Right lobe of liver (tissue), 6 donors: ENCODE results near the gene CYTIP. TPM values are rescaled to one million over a fixed set of nuclear protein-coding genes. Genes with fewer than 3 reads are reported as not detected.
"Not testable (repeated sequence)": the region's sequence is repeated elsewhere in the genome, so short reads cannot be mapped to it uniquely, and the experiment has no call there.

Experiments
- ATAC-seq, 4 donors: fragments of 200-7000 bp; cut with Tn5 transposase; one replicate each; pipeline ENCODE4 v1.9.1; 2020; ENCODE audit warnings: mild to moderate bottlenecking in 4 of 4, moderate library complexity in 4 of 4
- DNase-seq, 3 donors: peaks; one replicate each; pipeline ENCODE4 v3.0.0-alpha.2; 2020
- H3K27ac ChIP-seq, 3 donors: fragments of 200-600 bp; one replicate each; pipeline ENCODE4 v1.8.0; 2022
- H3K27me3 ChIP-seq, 2 donors: fragments of 200-600 bp; one replicate each; pipeline ENCODE4 v1.8.0; 2022
- H3K36me3 ChIP-seq, 4 donors: fragments of 200-600 bp; sonication (generic) in 1 of 4; one replicate each; pipeline versions ENCODE4 v1.5.1 to v1.8.0; 2017 to 2022; ENCODE audit warnings: control low read depth in 1 of 4
- H3K4me1 ChIP-seq, 4 donors: fragments of 200-600 bp; sonication (generic) in 1 of 4; one replicate each; pipeline versions ENCODE4 v1.5.1 to v1.8.0; 2017 to 2022; ENCODE audit warnings: control low read depth in 1 of 4
- H3K4me3 ChIP-seq, 3 donors: fragments of 200-600 bp; one replicate each; pipeline ENCODE4 v1.8.0; 2022
- H3K9me3 ChIP-seq, 4 donors: fragments of 200-600 bp; sonication (generic) in 1 of 4; one replicate each; pipeline versions ENCODE4 v1.5.1 to v1.8.0; 2017 to 2022; ENCODE audit warnings: control low read depth in 1 of 4
- CTCF ChIP-seq, 4 donors: fragments of 200-600 bp in 3 of 4; fragments of 450-650 bp in 1 of 4; IDR thresholded peaks; one replicate each; pipeline versions ENCODE4 v1.5.1 to v1.8.0; 2016 to 2022; ENCODE audit warnings: antibody characterized with exemption in 4 of 4, mild to moderate bottlenecking in 2 of 4
- POLR2A ChIP-seq: fragments of 450-650 bp; IDR thresholded peaks from one replicate; pipeline ENCODE4 v1.6.1; 2017; ENCODE audit warnings: antibody characterized with exemption, mild to moderate bottlenecking
- WGBS: methylation state at CpG from one replicate; pipeline ENCODE4 v1.1.6; 2018; ENCODE audit warnings: low coverage, low lambda C conversion rate; ENCODE audit not compliant: insufficient coverage; ENCODE audit errors: missing lambda C conversion rate; 5-methylcytosine and 5-hydroxymethylcytosine counted together
- intact Hi-C, 2 donors: fragments of 100-400 bp; cut with DNase I; formaldehyde crosslinking; loops; one replicate each; pipeline versions ENCODE4 v1.11.2 to v1.14.1; 2022
- total RNA-seq, 6 experiments: library from RNA; depleted of rRNA in 2 of 6; stranded (reverse); fragments of >200 nt in 2 of 6; fragmentation: NEBNext Ultra II Directional in 3 of 6; extraction: Animal tissue kit (Norgen Biotek cat#: 25700) in 3 of 6; gene quantifications; one replicate each; pipeline versions ENCODE4 v1.1.0 to v1.2.4, GENCODE V29; 2016 to 2023
- donor health status: DM: no; HTN: yes; CAD: no.
- donor health status: DM: no; HTN: no; CAD: no.
- donor health status: DM: no; HTN: no; CAD: no.
- donor health status: DM: no; HTN: yes; CAD: no.
- donor health status: DM: no; HTN: yes; CAD: no.

CYTIP gene
- total RNA-seq, 6 experiments from 2014 or later, result 1.1 to 6.0 (median 2.9) TPM

GRCh38 chr2:157375384-157375783, 68.5 kb downstream of the CYTIP start:
- WGBS, result no CpG with 5 or more reads among the region's 1 CpG
- Histone ChIP-seq H3K36me3 (no peaks in the 10 kb centered on the region), H3K9me3 (no peaks in the 10 kb centered on the region), H3K4me1 (no peaks in the 10 kb centered on the region), H3K27ac (no peak overlapping the region), H3K27me3 (no peaks in the 10 kb centered on the region), H3K4me3 (no peak overlapping the region)
- TF ChIP-seq POLR2A (no peak), CTCF (IDR thresholded peaks at IDR 0.05) (no peak)
- intact Hi-C loops, result no loop called here
- DNase-seq (no peak), ATAC-seq (no peak)

- H3K4me3 ChIP-seq, H3K9me3 ChIP-seq, H3K27ac ChIP-seq, DNase-seq, H3K27me3 ChIP-seq, H3K4me1 ChIP-seq, H3K36me3 ChIP-seq, ATAC-seq, intact Hi-C loops: not testable (repeated sequence)
- no CpG with 5 or more reads among the region's 25 CpGs for WGBS
Observed at GRCh38 chr2:157368508-157368907, 75.4 kb downstream of the CYTIP start.

GRCh38 chr2:157367704-157368103, 76.2 kb downstream of the CYTIP start:
- Histone ChIP-seq H3K36me3 (no peaks in the 10 kb centered on the region), H3K4me1 (peaks cover 0 to 6% (median 2%) of the 10 kb centered on the region in 4 donors), H3K9me3 (no peaks in the 10 kb centered on the region), H3K27me3 (no peaks in the 10 kb centered on the region), H3K4me3 (no peak overlapping the region), H3K27ac (no peak overlapping the region)
- ATAC-seq, result peak; percentile 86 to 100 (median 96)
- intact Hi-C loops, result no loop called here
- WGBS, result 29% methylated on average over 1 of the region's 1 CpG
- no peak for TF ChIP-seq POLR2A
- TF ChIP-seq CTCF (IDR thresholded peaks at IDR 0.05), result peak in 1 of 4 donors; percentile 11
- no peak for DNase-seq

Other genes starting within 250 kb of the CYTIP start
- under 1 TPM in 1 of 6 experiments, not detected in 5; 0.07 TPM for gene GALNT5, start 186.4 kb downstream of the CYTIP start, total RNA-seq
- gene ERMN, start 118.3 kb downstream of the CYTIP start, total RNA-seq, result 1 to 10 TPM in 1 of 6 experiments, not detected in 5; 1.3 TPM
- 1 to 10 TPM in 5 of 6 experiments, under 1 TPM in 1; 0.37 to 3.9 (median 1.9) TPM for gene ACVR1C, start 184.8 kb upstream of the CYTIP start, total RNA-seq